Cardiac muscle cell (in vitro differentiated cells and primary cell): ENCODE measurements around the gene CARS1. TPM values are rescaled to one million over a fixed set of nuclear protein-coding genes. Genes with fewer than 3 reads are reported as not detected.

Experiments used
- DNase-seq, 2 donors: peaks; one replicate each; pipeline versions ENCODE4 v3.0.0 to v3.0.0-alpha.2; 2010 to 2017; ENCODE audit warnings: low read depth in 1 of 2, low spot score in 1 of 2
- H3K27ac ChIP-seq: fragments of 200-600 bp; sonication (generic); 2 replicates; pipeline ENCODE4 v1.5.1; 2016
- H3K27me3 ChIP-seq: fragments of 200-600 bp; sonication (generic); 2 replicates; pipeline ENCODE4 v1.6.0; 2016; ENCODE audit warnings: control low read depth
- H3K36me3 ChIP-seq: fragments of 200-600 bp; sonication (generic); 2 replicates; pipeline ENCODE4 v1.5.1; 2016; ENCODE audit warnings: control low read depth
- H3K4me1 ChIP-seq: fragments of 200-600 bp; sonication (generic); 2 replicates; pipeline ENCODE4 v1.8.1; 2017; ENCODE audit warnings: low read depth, mild to moderate bottlenecking, mixed run types
- H3K4me3 ChIP-seq: fragments of 200-600 bp; sonication (generic); 2 replicates; pipeline ENCODE4 v1.5.1; 2016; ENCODE audit warnings: mild to moderate bottlenecking
- H3K9me3 ChIP-seq: fragments of 200-600 bp; sonication (generic); 2 replicates; pipeline ENCODE4 v1.5.1; 2017; ENCODE audit warnings: low read depth, mild to moderate bottlenecking, control low read depth
- CTCF ChIP-seq: IDR thresholded peaks from 2 replicates; pipeline ENCODE4 v1.5.1; 2012; ENCODE audit warnings: low read depth, mild to moderate bottlenecking, low read length
- polyA plus RNA-seq: library from polyadenylated mRNA; unstranded; fragments of >200 nt; fragmentation: Nextera tagmentation; extraction: Ambion mirVana; gene quantifications from 2 replicates; pipeline ENCODE4 v1.2.1, GENCODE V29; 2016
- total RNA-seq: library from RNA; depleted of rRNA; stranded (reverse); fragments of >200 nt; gene quantifications from 2 replicates; pipeline ENCODE4 v1.2.3, GENCODE V29; 2016

The CARS1 gene
- total and polyA plus RNA-seq, 2 experiments from 2014 or later = 18.5 to 24.2 TPM

GRCh38 chr11:3058753-3059664 lies 1.8 kb upstream of the CARS1 start:
- DNase-seq = peak in 1 of 2 donors; percentile 71
- Histone ChIP-seq H3K9me3 (no peaks in the 10 kb centered on the region), H3K4me1 (no peaks in the 10 kb centered on the region), H3K27me3 (no peaks in the 10 kb centered on the region), H3K36me3 (no peaks in the 10 kb centered on the region), H3K4me3 (no peak overlapping the region), H3K27ac (no peak overlapping the region)
- no peak for TF ChIP-seq CTCF

- H3K36me3 ChIP-seq = no peaks in the 10 kb centered on the region
- no peaks in the 10 kb centered on the region for H3K4me1 ChIP-seq
- no peak for TF ChIP-seq CTCF
- peak overlapping the region; percentile 88 for H3K4me3 ChIP-seq
- H3K27me3 ChIP-seq = no peaks in the 10 kb centered on the region
- DNase-seq = no peak
- H3K27ac ChIP-seq = peak overlapping the region; percentile 85
- H3K9me3 ChIP-seq = no peaks in the 10 kb centered on the region
Observed at GRCh38 chr11:3056296-3057068, 741 bp downstream of the CARS1 start.

- H3K4me1 ChIP-seq = no peaks in the 10 kb centered on the region
- no peak overlapping the region for H3K27ac ChIP-seq
- TF ChIP-seq CTCF = no peak
- H3K36me3 ChIP-seq = no peaks in the 10 kb centered on the region
- no peaks in the 10 kb centered on the region for H3K9me3 ChIP-seq
- H3K4me3 ChIP-seq = no peak overlapping the region
- no peak for DNase-seq
- no peaks in the 10 kb centered on the region for H3K27me3 ChIP-seq
Observed at GRCh38 chr11:3055891-3056290, 1.3 kb downstream of the CARS1 start.

- no peaks in the 10 kb centered on the region for H3K27me3 ChIP-seq
- H3K9me3 ChIP-seq = no peaks in the 10 kb centered on the region
- no peak overlapping the region for H3K27ac ChIP-seq
- no peak for TF ChIP-seq CTCF
- H3K36me3 ChIP-seq = no peaks in the 10 kb centered on the region
- no peaks in the 10 kb centered on the region for H3K4me1 ChIP-seq
- no peak for DNase-seq
- H3K4me3 ChIP-seq = no peak overlapping the region
Observed at GRCh38 chr11:3052567-3052966, 4.7 kb downstream of the CARS1 start.

- no peak overlapping the region for H3K27ac ChIP-seq
- no peaks in the 10 kb centered on the region for H3K27me3 ChIP-seq
- H3K36me3 ChIP-seq = no peaks in the 10 kb centered on the region
- no peak overlapping the region for H3K4me3 ChIP-seq
- no peak for TF ChIP-seq CTCF
- H3K4me1 ChIP-seq = no peaks in the 10 kb centered on the region
- no peaks in the 10 kb centered on the region for H3K9me3 ChIP-seq
- no peak for DNase-seq
Observed at GRCh38 chr11:3052109-3052479, 5.1 kb downstream of the CARS1 start.
